GM21825 (cell line): ENCODE data around the gene FAM3A.

Source experiments
- ATAC-seq: cut with Tn5 transposase; IDR thresholded peaks from one replicate; pipeline ENCODE4 v1.9.1; 2021; ENCODE audit warnings: mild to moderate bottlenecking, moderate library complexity; ENCODE audit not compliant: unreplicated experiment

The FAM3A gene

GRCh38 chrX:154534526-154535322, 18.7 kb upstream of the FAM3A start:
- ATAC-seq, result peak; percentile 90

DNA sequence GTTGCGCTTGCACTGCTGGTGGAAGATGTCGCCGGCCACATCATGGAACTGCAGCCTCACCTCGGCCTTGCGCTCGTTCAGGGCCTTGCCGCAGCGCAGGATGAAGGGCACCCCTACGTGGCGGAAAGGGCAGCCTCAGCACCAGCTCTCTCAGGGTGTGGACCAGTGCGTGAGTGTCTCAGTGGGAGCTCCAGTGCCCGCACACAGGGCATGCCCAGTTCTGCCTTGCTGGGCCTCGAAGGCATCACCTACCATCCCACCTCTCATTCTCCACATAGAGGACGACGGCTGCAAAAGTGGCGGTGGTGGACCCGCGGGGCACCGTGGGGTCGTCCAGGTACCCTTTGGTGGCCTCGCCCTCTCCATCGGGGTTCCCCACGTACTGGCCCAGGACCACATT, 16.7 kb upstream of the FAM3A start:
- no peak for ATAC-seq

DNA sequence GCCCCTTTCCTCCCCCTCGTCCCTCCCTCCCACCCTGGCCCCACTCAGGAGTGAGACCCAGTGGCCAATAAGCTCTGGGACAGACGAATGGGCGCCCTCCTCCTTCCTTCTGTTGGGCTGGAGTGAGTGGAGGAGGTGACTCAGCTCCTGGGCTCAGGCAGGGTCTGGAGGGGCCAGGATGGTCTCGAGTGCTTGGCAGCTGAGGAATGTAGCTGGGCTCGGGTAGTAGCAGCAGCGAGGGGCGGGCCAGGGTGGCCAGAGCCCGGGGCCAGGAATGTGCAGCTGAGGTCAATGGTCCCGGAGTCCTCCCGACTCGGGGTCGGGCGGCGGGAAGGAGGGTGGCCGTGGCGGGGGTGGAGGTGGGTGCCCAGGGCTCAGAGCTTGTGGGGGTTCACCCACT, 15.6 kb upstream of the FAM3A start:
- no peak for ATAC-seq

DNA sequence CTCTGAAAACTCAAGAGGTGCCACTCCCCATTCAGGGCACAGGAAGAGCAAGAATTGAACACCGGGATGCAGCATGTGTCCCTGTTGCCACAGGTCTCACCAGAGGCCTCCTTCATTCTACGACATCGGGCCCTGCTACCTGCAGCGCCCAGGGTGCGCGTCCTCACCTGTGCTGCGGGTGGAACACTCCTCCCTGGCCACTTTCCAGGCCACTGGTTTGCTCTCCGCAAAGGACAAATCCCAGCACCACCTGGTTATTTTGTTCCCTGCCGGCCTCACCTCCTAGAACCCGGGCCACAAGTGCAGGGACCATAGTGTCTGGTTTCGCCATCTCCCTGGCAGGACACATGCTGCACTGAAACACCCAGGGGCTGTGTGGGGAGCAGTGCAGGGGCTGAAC, 14.3 kb upstream of the FAM3A start:
- ATAC-seq, result no peak

DNA sequence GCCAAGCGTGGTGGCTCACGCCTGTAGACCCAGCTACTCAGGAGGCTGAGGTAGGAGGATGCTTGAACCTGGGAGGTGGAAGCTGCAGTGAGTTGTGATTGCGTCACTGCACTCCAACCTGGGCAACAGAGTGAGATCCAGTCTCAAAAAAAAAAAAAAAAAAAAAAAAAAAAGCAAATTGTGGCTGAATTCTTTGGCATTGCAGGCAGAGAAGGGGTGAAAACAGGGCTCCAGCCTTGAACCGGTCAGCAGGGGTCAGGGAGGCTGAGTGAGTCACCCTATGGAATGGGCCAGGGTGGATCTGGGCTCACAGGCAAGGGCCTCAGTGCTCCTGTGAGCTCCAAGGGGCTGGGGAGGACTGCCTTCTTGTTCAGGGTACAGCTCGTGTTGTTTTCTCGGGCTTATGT, 13.2 kb upstream of the FAM3A start:
- no peak for ATAC-seq

- no peak for ATAC-seq
Observed at GRCh38 chrX:154526901-154527675, 11.1 kb upstream of the FAM3A start.

GRCh38 chrX:154525606-154526490, 9.8 kb upstream of the FAM3A start:
- ATAC-seq, result no peak

GRCh38 chrX:154519389-154519788, 3.4 kb upstream of the FAM3A start:
- ATAC-seq, result no peak

GRCh38 chrX:154517101-154517781, 1.2 kb upstream of the FAM3A start:
- ATAC-seq, result no peak

DNA sequence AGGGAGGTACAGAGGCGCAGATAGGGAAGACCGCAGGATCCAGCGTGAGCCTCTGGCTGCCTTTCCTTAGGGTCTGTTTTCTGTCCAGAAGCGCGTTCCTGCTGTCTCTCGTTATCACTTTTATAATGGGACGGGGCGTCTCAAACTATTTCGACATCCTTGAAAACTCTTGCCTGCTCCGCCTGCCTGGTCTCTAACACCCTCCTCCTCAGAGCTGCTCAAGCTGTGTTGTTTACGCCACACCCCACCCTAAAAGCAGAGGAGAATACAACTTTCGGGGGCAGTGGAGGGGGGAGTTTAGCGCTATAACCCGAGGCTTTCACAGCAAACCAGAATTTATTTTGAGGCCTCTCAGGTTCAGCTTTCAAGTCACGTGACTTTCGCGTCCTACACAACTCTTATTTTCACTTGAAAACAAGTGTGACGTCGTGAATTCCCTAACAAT, 646 bp upstream of the FAM3A start:
- ATAC-seq, result no peak

GRCh38 chrX:154515090-154515965, 704 bp downstream of the FAM3A start:
- ATAC-seq, result no peak

DNA sequence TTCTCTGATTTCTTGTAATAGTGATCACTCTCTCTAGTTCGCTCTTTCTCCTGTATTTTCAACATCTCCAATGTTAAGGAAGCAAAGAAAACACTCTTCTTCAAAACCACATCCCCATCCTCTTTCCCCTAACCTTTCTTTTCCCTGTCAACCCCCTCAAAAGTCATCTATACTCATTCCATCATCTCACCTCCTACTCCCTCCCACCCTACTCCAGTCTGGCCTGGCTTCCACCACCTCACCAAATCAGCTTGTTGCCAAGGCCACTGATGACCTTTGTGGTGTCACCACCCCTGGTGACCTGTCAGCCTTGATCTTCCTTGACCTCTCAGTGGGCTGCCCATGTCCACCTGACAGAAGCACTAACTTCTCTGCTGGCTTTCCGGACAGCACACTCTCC, 2.3 kb downstream of the FAM3A start:
- ATAC-seq, result no peak

GRCh38 chrX:154512879-154513553, 3.0 kb downstream of the FAM3A start:
- no peak for ATAC-seq

- ATAC-seq, result no peak
Observed at GRCh38 chrX:154511761-154512160, 4.3 kb downstream of the FAM3A start.

DNA sequence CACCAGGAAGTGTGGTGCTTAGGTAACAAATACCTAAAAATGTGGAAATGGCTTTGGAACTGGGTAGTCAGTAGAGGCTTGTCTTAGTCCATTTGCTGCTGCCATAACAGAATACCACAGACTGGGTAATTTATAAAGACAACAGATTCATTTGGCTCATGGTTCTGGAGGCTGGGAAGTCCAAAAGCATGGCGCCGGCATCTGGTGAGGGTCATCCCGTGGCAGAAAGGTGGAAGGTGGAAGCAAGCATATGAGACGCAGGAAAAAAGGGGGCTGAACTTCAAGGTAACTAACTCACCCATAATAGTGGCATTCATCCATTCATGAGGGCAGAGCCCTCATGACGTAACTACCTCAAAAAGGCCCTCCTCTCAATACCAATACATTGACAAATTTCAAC, 6.6 kb downstream of the FAM3A start:
- ATAC-seq, result no peak

DNA sequence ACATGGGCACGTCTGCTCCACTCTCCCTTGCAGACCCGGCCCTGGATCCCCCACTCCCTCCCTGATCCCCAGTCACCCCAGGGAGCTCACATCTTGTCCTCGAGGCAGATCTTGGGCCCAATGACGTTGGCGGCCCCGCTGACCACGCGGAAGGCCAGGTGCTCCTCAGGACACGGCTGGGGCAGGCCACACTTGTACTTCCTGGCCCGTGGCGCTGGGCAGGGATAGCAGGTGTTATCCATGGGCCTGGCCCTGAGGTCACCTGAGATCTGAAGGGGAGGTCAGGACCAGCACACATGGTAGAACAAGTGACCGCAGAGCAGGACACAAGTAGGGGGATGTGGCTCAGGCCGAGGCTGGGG, 7.7 kb downstream of the FAM3A start:
- ATAC-seq, result no peak

- ATAC-seq, result no peak
Observed at GRCh38 chrX:154507673-154508383, 8.2 kb downstream of the FAM3A start.

GRCh38 chrX:154506483-154507332, 9.3 kb downstream of the FAM3A start:
- ATAC-seq, result no peak
